ENCODE measurements around the gene ANKRD12.
"Not testable (repeated sequence)": the region's sequence is repeated elsewhere in the genome, so short reads cannot be mapped to it uniquely, and the experiment has no call there.

Gene ANKRD12

DNA sequence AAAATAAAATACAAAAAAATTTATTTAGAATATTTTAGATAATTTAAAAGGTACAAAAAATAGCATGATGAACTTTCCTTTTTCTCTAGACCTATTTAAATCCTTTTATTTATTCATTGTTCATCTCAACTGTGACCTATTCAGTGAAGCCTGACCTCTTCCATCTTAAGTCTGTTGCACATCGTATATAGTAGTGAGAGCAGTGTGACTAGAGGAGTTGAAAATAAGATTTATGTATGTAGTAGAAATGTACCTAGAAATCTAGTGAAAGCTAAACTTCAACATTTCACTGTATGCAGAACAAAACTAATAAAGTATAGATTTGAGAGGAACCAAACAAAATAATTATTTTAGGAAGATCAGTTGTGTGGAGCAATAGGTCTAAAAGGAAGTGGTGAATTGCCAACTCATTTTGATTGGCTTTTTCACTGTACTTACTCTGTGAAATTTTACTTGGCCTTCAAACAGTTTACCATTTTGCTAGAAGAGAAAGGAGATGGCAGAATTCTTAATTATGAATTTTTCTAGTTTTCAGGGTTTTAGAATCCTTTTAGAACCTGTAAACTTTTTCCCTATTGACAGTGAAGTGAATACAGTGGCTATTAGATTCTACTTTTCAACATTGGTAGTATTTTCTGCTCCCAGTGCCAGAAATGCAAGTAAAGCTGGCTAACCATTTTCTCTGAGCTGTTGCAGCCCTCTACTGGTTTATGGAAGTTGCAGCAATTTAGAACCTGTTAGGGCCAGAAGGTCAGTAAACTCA, 11.0 kb downstream of the ANKRD12 start:
- no peak for DNase-seq

DNA sequence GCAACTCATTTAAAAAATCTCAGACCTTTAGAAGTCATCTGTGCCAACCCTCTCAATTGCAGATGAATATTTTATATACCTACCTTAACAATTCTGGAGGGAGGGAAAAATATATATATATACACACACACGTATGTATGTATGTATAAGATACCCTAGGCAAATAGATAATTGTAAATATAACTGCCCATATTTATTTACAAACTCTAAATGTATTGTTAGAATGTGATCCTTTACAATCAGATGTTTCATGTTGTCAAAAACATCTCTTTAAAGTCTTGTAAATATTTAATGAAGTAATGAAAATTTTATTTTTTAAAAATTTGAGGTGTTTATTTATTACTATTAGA, 11.6 kb downstream of the ANKRD12 start:
- no peak for DNase-seq

DNA sequence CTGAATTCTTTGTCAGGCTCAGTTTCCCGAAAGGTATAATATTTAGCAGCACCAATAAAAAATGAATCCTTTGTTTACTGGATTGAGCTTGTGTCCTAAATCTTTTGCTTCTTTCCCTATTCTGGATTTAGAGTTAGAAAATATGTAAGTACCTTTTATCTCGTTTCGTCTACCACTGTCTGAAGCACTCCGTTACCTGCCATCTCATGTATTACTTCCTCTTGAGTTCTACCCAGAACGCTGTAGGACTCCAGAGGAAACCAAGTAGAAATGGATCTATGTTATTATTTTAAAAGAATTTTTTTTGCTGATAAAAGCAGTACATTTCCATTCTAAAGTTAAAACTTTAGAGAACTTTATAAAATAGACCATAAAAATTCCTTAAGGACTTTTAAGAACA, 13.5 kb downstream of the ANKRD12 start:
- no peak for DNase-seq

DNA sequence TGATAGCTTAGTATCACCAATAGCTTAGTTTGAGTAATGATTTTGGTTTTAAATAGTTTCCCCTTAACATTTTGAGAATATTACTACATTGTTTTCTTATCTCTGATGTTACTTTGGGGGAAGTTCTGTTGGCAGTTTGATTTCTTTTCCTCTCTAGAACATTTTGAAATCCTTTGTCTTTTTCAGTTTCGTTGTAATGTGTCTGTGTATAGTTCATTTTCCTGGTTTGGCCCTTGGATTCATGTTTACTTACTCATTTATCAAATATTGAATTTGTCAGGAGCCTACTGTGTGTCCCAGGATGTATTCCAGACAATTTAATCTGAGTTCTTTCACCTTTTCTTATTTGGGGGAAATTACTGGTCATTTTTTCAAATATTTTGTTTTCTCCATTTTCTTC, 16.7 kb downstream of the ANKRD12 start:
- no peak for DNase-seq

DNA sequence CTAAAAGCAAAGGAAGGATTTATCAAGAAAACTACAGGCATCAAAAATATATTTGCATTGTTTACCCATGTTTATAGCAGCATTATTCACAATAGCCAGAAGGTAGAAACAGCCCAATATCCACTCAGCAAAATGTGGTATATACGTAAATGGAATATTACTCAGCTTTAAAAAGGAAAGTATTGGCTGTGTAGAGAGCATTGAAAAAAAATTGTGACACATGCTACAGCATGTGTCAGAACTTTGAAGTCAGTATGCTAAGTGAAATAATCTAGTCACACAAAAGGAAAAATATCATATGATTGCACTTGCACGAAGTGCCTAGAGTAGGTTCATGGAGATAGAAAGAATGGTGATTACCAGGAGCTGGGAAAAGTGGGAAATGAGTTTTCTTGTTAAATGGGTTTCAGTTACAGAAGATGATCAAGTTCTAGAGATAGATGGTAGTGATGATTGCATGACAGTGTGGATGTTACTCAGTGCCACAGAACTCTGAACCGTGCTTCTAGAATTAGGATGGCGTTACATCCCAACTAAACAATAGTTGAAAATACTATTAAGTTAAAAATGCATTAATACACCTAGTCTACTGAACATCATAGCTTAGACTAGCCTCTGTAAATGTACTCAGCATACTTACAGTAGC, 20.1 kb downstream of the ANKRD12 start:
- no peak for DNase-seq

DNA sequence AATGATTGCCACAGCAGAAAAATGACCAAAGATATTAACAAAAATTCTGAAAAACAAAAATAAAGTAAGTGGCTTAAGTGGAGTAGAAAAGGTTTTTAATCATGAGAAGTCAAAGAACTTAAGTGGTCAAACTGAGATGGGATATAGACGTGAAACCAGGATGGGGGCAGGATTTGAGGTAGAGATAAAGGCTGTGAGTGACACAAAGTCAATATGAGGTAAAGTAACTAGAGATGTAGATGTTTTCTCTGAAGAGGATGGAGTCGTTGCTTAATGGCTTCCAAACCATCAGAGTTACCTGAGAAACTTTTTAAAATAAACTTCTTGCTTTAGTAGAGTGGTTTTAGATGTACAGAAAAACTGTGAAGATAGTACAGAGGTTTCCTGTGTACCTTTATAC, 21.2 kb downstream of the ANKRD12 start:
- DNase-seq: no peak

DNA sequence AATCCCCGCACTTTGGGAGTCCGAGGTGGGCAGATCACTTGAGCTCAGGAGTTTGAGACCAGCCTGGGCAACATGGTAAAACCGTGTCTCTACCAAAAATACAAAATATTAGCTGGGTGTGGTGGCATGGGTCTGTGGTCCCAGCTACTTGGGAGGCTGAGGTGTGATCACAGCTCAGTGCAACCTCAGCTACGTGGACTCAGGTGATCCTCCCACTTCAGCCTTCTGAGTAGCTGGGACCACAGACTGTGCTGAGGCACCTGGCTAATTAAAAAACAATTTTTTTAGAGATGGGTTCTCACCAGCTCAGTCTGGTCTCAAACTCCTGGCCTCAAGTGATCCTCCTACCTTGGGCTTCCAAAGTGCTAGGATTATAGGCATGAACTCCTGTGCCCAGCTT, 23.4 kb downstream of the ANKRD12 start:
- DNase-seq: no peak

DNA sequence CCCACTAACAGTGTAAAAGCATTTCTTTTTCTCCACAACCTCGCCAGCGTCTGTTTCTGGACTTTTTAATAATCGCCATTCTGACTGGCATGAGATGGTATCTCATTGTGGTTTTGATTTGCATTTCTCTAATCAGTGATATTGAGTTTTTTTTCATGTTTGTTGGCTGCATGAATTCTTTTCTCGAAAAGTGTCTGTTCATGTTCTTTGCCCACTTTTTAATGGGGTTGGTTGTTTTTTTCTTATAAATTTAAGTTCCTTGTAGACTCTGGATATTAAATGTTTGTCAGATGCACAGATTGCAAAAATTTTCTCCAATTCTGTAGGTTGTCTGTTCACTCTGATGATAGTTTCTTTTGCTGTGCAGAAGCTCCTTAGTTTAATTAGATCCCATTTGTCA, 26.1 kb downstream of the ANKRD12 start:
- not testable (repeated sequence) for DNase-seq

DNA sequence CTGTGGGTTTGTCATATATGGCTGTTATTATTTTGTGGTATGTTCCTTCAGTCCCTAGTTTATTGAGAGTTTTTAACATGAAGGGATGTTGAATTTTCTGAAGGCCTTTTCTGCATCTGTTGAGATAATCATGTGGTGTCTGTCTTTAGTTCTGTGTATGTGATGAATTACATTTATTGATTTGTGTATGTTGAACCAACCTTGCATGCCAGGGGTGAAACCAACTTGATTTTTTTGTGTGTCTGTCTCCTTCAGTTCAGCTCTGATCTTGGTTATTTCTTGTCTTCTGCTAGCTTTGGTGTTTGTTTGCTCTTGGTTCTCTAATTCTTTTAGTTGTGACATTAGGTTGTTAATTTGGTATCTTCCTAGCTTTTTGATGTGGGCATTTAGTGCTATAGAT, 27.6 kb downstream of the ANKRD12 start:
- not testable (repeated sequence) for DNase-seq

DNA sequence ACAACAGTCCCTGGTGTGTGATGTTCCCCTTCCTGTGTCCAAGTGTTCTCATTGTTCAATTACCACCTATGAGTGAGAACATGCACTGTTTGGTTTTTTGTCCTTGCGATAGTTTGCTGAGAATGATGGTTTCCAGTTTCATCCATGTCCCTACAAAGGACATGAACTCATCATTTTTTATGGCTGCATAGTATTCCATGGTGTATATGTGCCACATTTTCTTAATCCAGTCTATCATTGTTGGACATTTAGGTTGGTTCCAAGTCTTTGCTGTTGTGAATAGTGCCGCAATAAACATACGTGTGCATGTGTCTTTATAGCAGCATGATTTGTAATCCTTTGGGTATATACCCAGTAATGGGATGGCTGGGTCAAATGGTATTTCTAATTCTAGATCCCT, 29.3 kb downstream of the ANKRD12 start:
- not testable (repeated sequence) for DNase-seq

DNA sequence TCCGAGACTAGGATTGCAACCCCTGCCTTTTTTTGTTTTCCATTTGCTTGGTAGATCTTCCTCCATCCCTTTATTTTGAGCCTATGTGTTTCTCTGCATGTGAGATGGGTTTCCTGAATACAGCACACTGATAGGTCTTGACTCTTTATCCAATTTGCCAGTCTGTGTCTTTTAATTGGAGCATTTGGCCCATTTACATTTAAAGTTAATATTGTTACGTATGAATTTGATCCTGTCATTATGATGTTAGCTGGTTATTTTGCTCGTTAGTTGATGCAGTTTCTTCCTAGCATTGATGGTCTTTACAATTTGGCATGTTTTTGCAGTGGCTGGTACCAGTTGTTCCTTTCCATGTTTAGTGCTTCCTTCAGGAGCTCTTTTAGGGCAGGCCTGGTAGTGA, 32.9 kb downstream of the ANKRD12 start:
- not testable (repeated sequence) for DNase-seq

DNA sequence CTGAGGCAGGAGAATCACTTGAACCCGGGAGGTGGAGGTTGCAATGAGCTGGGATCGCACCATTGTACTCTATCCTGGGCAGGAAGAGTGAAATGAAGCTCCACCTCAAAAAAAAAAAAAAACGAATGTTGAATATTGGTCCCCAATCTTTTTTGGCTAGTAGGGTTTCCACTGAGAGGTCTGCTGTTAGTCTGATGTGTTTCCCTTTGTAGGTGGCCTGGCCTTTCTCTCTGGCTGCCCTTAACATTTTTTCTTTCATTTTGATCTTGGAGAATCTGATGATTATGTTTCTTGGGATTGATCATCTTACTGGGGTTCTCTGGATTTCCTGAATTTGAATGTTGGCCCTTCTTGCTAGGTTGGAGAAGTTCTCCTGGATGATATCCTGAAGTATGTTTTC, 35.3 kb downstream of the ANKRD12 start:
- DNase-seq: not testable (repeated sequence)

DNA sequence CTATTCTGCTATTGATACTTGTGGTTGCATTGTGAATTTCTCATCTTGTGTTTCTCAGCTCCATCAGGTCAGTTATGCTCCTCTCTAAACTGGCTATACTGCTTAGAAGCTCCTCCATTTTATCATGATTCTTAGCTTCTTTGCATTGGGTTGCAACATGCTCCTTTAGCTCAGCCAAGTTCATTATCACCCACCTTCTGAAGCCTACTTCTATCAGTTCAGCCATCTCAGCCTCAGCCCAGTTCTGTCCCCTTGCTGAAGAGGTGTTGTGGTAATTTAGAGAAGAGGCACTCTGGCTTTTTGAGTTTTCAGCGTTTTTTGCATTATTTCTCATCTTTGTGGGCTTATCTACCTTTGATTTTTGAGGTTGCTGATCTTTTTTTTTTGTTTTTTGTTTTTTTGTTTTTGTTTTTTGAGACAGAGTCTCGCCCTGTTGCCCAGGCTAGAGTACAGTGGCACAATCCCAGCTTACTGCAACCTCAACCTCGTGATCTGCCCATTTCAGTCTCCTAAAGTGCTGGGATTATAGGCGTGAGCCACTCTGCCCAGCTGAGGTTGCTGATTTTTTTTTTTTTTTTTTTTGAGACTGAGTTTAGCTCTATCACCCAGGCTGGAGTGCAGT, 36.0 kb downstream of the ANKRD12 start:
- no peak for DNase-seq

DNA sequence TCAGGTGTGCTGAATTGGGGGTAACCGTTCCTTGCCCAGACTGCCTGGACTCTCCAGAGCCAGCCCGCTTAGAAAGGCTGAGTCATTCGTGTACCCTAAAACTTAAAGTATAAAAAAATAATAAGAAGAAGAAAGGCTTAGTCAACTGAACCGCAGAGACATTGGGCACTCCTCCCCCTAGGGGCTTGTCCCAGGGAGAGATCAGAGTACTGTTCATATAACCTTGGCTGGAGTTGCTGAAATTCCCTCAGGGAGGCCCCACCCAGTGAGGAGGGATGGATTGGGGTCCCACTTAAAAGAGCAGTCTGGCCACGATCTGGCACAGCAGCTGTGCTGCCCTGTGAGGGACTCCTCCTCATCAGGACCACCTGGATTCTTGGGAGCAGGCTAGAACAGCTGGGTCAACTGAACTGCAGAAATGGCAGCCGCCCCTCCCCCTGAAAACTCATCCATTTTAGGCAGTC, 37.2 kb downstream of the ANKRD12 start:
- no peak for DNase-seq

DNA sequence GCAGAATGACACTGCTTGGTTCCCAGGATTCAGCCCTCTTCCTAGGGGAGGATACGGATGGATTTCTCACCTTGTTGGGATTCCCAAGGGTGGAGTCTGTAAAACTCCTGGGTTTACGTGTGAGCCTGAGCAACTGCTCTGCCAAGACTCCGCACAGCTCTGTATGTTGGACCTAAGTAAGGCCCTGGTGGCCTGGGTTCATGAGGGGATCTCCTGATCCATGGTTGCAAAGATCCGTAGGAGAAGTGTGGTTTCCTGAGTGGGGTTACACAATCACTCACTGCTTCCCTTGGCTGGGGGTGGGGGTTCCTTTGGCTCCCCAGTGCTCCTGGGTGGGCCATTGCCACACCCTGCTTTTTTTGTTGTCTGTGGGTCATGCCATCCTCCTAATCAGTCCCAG, 37.7 kb downstream of the ANKRD12 start:
- no peak for DNase-seq

DNA sequence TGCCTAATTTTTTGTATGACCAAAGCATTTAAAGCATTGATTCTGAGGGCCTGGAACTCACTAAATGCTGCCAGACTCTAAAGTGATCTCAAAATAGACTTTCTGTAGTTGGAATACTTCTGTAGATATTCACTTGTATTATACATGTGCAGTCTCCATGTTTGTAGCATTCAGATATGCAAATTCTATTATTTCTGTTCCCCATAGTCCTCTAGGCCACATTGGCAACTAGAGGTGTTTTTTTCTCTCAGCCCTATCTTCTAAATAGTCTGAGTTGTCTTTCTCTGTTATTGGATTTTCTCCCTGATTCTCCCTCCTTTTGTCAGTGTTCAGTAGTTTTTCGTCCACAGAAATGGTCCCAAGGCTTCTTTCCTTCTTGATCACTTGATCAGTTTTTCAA, 38.5 kb downstream of the ANKRD12 start:
- DNase-seq: no peak

DNA sequence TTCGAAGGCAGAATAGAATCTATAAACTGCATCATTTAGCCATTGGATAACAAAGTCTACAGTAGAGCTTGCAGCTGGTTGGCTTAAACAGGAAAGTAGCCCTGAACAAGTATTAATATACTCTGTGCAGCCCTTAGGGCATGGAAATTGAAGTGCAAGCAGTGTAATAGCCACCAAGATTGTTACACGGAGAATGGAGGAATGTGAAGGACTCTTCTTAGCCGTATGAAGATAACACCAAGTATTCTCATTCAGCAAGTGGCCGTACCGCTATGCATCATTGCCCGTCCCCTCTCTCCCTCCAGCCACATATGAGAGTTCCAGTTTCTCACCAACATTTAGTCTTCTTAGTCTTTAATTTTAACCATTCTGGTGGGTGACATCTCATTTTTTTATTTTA, 40.5 kb downstream of the ANKRD12 start:
- DNase-seq: no peak

DNA sequence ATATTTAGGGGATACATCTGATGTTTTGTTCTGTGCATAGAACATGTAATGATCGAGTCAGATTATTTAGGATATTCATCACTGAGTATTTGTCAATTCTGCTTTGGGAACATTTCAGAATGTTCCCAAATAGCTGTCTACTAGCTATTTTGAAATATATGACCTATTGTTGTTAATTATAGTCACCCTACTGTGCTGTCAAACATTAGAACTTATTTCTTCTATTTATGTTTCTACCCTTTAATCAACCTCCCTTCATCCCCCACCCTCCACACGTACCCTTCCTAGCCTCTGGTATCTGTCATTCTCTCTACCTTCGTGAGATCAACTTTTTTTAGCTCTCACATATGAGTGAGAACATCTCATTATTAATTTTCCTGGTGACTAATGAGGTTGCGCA, 40.9 kb downstream of the ANKRD12 start:
- DNase-seq: no peak

DNA sequence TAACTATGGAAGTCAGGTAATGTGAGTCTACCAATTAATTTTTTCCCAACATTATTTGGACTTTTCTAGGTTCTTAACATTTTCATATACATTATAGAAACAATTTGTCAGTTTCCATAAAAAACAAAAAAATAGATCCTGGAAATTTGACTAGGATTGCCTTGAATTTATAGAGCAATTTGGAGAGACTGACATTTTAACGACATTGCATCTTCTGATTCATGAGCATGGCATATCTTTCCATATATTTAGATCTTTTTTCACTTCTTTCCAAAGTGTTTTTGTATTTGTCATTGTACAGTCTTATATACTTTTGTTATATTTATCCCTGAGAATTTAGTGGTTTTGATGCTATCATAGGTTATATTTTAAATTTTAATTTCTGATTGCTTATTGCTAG, 42.0 kb downstream of the ANKRD12 start:
- no peak for DNase-seq

DNA sequence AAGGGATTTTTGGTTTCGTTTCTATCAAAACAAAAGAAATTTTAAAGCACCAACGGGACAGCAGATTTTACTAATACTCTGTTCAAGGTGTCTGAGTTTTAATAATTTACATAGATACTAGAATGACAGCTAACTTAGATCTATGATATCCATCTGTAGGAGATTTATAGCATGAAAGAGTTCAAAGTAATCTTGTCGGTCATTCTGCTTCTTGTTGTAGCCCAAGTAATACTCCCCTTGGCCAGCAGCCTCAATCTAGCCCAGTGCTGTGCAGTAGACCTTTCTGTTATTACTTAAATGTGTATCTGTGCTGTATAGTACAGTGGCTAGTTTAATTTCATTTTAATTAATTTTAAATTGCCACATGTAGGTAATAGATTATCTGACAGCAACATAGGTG, 44.7 kb downstream of the ANKRD12 start:
- DNase-seq: no peak

DNA sequence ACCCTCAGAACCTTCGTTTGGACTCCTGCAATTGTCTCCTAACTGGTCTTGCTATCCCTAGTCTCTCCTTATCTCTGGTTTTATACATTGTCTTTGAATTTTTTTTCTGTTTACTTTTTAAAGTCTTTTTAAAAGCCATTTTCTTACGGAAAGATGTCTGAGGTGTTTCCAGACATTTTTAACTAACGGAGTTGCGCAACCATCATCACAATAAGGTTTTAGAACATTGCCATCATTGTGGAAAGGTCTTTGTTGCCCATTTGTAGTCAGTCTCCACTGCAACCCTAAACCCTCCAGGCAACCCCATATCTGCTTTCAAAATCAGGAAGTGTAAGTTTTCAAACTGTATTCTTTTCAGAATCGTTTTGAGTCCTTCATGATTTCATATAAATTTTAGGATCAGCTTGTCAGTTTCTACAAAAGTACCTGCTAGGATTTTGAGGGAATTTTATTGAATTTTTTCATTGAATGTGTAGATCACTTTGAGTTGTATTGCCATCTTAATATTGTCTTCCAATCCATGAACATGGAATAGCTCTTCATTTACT, 46.3 kb downstream of the ANKRD12 start:
- DNase-seq: no peak

DNA sequence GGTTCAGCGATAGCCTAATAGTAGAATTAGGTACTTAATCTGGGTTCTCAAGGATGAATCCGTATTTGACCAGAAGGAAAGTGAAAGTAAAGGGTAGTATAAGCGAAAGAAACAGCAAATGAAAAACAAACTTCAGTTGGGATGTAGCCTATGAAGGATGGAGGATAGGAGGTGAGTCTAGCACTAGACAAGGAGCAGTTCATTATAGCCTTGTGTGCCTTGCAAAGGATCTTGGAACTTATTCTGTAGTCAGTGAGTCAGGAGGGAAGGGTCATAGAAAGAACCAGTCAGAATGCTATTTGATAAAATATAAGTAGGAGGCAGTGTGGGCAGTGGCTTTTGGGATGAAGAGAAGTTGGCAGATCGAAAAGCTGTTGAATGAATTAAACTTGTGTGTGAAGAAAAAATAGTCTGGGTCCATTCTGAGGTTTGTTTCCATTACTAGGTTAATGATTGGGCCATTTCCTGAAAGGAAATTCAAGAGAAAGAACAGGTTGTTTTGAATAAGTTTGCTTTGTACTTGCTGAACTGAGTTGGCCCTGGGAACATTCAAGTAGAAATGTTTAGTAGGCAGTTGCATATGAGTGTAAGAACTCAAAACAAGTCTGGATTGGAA, 48.5 kb downstream of the ANKRD12 start:
- no peak for DNase-seq

DNA sequence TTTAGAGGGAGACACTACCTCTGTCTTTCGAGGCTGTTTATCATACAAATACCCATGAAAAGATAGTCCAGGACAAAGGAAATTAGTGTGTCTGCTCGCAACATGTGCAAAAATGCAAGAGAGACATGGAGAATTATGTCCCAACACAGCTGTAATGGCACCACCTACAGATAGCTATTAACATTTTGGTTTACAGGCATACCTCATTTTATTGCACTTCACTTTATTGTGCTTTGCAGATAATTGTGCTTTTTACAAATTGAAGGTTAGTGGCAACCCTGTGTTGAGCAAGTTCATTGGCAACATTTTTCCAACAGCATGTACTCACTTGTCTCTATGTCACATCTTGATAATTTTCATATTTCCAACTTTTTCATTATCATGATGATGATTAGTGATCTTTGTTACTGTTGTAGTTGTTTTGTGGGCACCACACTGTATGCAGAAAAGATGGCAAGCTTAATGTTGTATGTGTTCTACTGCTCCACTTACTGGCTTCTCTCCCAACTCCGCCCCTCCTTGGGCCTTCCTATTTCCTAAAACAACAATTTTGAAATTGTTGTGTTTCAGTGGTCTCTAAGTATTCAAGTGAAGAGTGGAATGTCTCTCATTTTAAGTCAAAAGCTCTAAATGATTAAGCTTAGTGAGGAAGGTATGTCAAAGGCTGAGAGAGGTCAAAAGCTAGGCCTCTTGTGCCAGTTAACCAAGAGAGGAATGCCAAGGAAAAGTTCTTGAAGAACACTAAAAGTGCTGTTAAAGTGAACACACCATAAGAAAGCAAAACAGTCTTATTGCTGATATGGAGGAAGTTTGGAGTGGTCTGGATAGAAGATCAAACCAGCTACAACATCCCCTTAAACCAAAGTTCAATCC, 52.0 kb downstream of the ANKRD12 start:
- DNase-seq: no peak

Data from activated CD4-positive, alpha-beta T cell treated with anti-CD3 and anti-CD28 coated beads, Interleukin-2, amount 50 U/mL, for 1 hour (primary cell).